Umbilical cord (tissue), 1 donor: Measurements from ENCODE around the gene AHNAK2. TPM values are rescaled to one million over a fixed set of nuclear protein-coding genes. Genes with fewer than 3 reads are reported as not detected.

Source experiments
- total RNA-seq: library from RNA; depleted of rRNA; stranded (reverse); fragments of >200 nt; gene quantifications from one replicate; pipeline ENCODE4 v1.2.3, GENCODE V29; 2014; ENCODE audit warnings: low replicate concordance; ENCODE audit not compliant: insufficient read depth

The AHNAK2 gene
- total RNA-seq, 1 donor from 2014 or later = 59.0 TPM

Other genes starting within 250 kb of the AHNAK2 start
- 87.4 TPM for gene SIVA1, start 225.2 kb downstream of the AHNAK2 start, total RNA-seq
- 124 TPM for gene AKT1, start 182.6 kb downstream of the AHNAK2 start, total RNA-seq
- gene ZBTB42, start 177.3 kb downstream of the AHNAK2 start, total RNA-seq = 3.9 TPM
- gene CEP170B, start 113.1 kb downstream of the AHNAK2 start, total RNA-seq = 7.9 TPM
- 2.4 TPM for gene PLD4, start 53.5 kb downstream of the AHNAK2 start, total RNA-seq
- 6.5 TPM for gene CLBA1, start 7.4 kb upstream of the AHNAK2 start, total RNA-seq
- gene CDCA4, start 42.7 kb upstream of the AHNAK2 start, total RNA-seq = 21.7 TPM
- gene GPR132, start 87.1 kb upstream of the AHNAK2 start, total RNA-seq = 4.1 TPM
- gene JAG2, start 190.4 kb upstream of the AHNAK2 start, total RNA-seq = 7.0 TPM
- 15.9 TPM for gene NUDT14, start 202.9 kb upstream of the AHNAK2 start, total RNA-seq